ENCODE data around the gene PROM1.

PROM1 gene

DNA sequence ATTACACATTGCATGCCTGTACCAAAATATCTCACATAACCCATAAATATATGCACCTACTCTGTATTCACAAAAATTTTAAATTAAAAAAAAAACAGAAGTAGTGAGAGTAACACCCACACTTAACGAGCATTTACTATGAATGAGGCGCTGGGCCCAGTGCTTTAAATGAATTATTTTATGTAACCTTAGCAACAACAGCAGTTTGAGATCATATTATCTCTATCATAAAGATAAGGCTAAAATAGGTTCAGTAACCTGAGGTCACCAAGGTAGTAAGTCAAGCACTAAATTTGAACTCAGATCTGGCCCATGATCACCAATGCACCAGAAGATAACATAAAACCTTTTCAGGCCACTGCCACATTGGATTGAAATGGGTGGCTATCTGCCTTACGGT is 5.3 kb upstream of the PROM1 start:
- Mint-ChIP-seq H3K4me1 (peaks cover 2% of the 10 kb centered on the region), H3K27me3 (ENCODE audit: low read depth) (peaks cover 53% of the 10 kb centered on the region), H3K27ac (no peak overlapping the region), H3K9me3 (no peaks in the 10 kb centered on the region), H3K4me3 (no peak overlapping the region), H3K36me3 (ENCODE audit: low read depth) (no peaks in the 10 kb centered on the region)
- TF ChIP-seq, protein P1, sequence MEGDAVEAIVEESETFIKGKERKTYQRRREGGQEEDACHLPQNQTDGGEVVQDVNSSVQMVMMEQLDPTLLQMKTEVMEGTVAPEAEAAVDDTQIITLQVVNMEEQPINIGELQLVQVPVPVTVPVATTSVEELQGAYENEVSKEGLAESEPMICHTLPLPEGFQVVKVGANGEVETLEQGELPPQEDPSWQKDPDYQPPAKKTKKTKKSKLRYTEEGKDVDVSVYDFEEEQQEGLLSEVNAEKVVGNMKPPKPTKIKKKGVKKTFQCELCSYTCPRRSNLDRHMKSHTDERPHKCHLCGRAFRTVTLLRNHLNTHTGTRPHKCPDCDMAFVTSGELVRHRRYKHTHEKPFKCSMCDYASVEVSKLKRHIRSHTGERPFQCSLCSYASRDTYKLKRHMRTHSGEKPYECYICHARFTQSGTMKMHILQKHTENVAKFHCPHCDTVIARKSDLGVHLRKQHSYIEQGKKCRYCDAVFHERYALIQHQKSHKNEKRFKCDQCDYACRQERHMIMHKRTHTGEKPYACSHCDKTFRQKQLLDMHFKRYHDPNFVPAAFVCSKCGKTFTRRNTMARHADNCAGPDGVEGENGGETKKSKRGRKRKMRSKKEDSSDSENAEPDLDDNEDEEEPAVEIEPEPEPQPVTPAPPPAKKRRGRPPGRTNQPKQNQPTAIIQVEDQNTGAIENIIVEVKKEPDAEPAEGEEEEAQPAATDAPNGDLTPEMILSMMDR (IDR thresholded peaks at IDR 0.05; ENCODE audit: unreplicated experiment in 3 of 3), result no peak

GRCh38 chr4:16088601-16089000 is 4.8 kb upstream of the PROM1 start:
- Mint-ChIP-seq H3K4me1 (peaks cover 5% of the 10 kb centered on the region), H3K9me3 (no peaks in the 10 kb centered on the region), H3K36me3 (ENCODE audit: low read depth) (no peaks in the 10 kb centered on the region), H3K4me3 (no peak overlapping the region), H3K27me3 (ENCODE audit: low read depth) (peaks cover 53% of the 10 kb centered on the region), H3K27ac (no peak overlapping the region)
- TF ChIP-seq, protein P1 (IDR thresholded peaks at IDR 0.05; ENCODE audit: unreplicated experiment in 3 of 3), result no peak

- H3K4me3 Mint-ChIP-seq, result no peak overlapping the region
- H3K4me1 Mint-ChIP-seq, result peaks cover 15% of the 10 kb centered on the region
- TF ChIP-seq, protein P1 (IDR thresholded peaks at IDR 0.05; ENCODE audit: unreplicated experiment in 3 of 3), result no peak
- no peaks in the 10 kb centered on the region for H3K36me3 Mint-ChIP-seq (ENCODE audit: low read depth)
- H3K27me3 Mint-ChIP-seq (ENCODE audit: low read depth), result peaks cover 72% of the 10 kb centered on the region
- H3K9me3 Mint-ChIP-seq, result no peaks in the 10 kb centered on the region
- no peak overlapping the region for H3K27ac Mint-ChIP-seq
These were observed 2.0 kb upstream of the PROM1 start for GRCh38 chr4:16085822-16086221.

DNA sequence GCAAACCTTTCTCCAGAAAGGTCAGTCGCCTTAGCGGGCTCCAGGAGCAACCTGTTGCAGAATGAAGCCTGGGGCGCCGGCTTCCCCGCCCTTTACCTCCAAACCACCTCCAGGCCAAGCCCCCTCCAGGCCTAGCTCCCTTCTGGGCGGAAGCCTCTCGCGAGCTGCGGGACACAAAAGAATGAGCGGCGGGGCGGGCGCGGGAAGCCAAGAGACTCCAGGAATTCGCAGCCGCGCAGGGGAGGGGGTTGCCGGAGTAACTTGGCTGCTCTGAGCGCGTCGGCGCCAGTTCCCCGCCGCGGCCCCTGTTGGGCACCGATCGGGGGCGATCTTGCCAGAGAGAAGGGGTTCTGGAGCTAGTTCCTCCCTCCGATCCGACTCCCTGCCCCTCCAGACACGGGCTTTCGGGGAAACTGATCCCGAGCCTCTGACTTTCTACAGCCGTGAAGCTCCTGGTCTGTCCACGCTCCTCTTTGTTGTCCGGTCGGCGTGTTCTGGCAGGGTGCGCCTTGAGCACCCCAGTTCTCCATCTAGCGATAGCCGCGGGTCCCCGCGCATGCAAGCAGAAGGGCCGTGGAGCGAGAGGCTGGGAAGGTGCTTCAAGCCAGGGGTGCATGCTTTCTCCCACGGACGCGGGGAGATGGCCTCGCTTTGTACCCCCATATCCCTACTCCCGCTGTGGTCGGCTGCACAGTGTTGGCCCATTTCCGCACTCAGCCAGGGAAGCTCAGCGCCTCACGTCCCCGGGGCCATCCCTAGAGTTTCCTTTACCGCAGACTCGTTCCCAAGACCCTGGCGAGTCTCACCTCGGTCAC is 1.2 kb downstream of the PROM1 start:
- H3K27me3 Mint-ChIP-seq (ENCODE audit: low read depth), result peaks cover 76% of the 10 kb centered on the region
- peak overlapping the region; percentile 28 to 75 (median 49) for H3K27ac Mint-ChIP-seq
- H3K9me3 Mint-ChIP-seq, result no peaks in the 10 kb centered on the region
- no peaks in the 10 kb centered on the region for H3K36me3 Mint-ChIP-seq (ENCODE audit: low read depth)
- peak overlapping the region; percentile 89 to 91 (median 89) for H3K4me3 Mint-ChIP-seq
- TF ChIP-seq, protein P1 (IDR thresholded peaks at IDR 0.05; ENCODE audit: unreplicated experiment in 3 of 3), result no peak
- H3K4me1 Mint-ChIP-seq, result peaks cover 31% of the 10 kb centered on the region

DNA sequence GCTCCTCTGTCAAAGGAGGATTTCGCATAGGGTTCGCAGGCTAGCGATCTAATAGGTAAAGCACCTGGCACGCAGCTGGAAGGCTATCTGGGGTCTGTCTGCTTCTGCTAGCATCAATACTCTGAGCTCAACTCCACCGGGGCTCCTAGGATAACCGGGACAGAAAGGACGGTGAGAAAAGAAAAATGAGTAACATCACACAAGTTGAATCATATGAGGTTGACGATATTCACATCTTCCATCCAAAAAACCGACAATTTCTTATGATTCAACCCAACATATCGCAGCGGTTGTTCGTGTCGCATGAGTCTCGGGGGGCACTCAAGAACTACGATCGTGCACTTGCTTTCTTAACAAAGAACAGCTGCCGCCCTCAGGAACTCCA is 1.8 kb downstream of the PROM1 start:
- H3K9me3 Mint-ChIP-seq, result no peaks in the 10 kb centered on the region
- H3K36me3 Mint-ChIP-seq (ENCODE audit: low read depth), result no peaks in the 10 kb centered on the region
- peaks cover 31% of the 10 kb centered on the region for H3K4me1 Mint-ChIP-seq
- H3K4me3 Mint-ChIP-seq, result peak overlapping the region; percentile 89 to 91 (median 89)
- H3K27me3 Mint-ChIP-seq (ENCODE audit: low read depth), result peaks cover 76% of the 10 kb centered on the region
- TF ChIP-seq, protein P1 (IDR thresholded peaks at IDR 0.05; ENCODE audit: unreplicated experiment in 3 of 3), result no peak
- peak overlapping the region; percentile 28 to 75 (median 49) for H3K27ac Mint-ChIP-seq

- no peaks in the 10 kb centered on the region for H3K9me3 Mint-ChIP-seq
These were observed 4.8 kb downstream of the PROM1 start for GRCh38 chr4:16079046-16079445.

More at GRCh38 chr4:16079046-16079445, 4.8 kb downstream of the PROM1 start:
- Mint-ChIP-seq H3K27me3 (ENCODE audit: low read depth) (peaks cover 46% of the 10 kb centered on the region), H3K27ac (peak overlapping the region; percentile 17 to 72 (median 66)), H3K36me3 (ENCODE audit: low read depth) (no peaks in the 10 kb centered on the region), H3K4me3 (peak overlapping the region in 1 of 3 experiments; percentile 51), H3K4me1 (peaks cover 28% of the 10 kb centered on the region)
- TF ChIP-seq, protein P1 (IDR thresholded peaks at IDR 0.05; ENCODE audit: unreplicated experiment in 3 of 3), result no peak
